GM23338 (cell line): ENCODE measurements around the gene MBOAT1. TPM values are rescaled to one million over a fixed set of nuclear protein-coding genes. Genes with fewer than 3 reads are reported as not detected.

ENCODE experiments used
- ATAC-seq: fragments of 200-7000 bp; cut with Tn5 transposase; 3 replicates; pipeline ENCODE4 v1.9.1; 2020
- DNase-seq: peaks from one replicate; pipeline ENCODE4 v3.0.0-alpha.2; 2015; ENCODE audit warnings: low spot score
- H2AFZ ChIP-seq: fragments of 200-600 bp; sonication (generic); 2 replicates; pipeline ENCODE4 v1.8.0; 2016; ENCODE audit warnings: antibody characterized with exemption, mild to moderate bottlenecking, moderate library complexity
- H3F3A ChIP-seq: fragments of 200-600 bp; sonication (generic); replicated peaks from 2 replicates; pipeline ENCODE4 v1.8.0; 2017; ENCODE audit warnings: antibody characterized with exemption, mixed run types, low read depth
- H3K27ac ChIP-seq: fragments of 200-600 bp; sonication (generic); 2 replicates; pipeline ENCODE4 v1.6.1; 2016; ENCODE audit warnings: low read depth
- H3K27me3 ChIP-seq: fragments of 200-600 bp; sonication (generic); 2 replicates; pipeline ENCODE4 v1.8.0; 2016; ENCODE audit warnings: mild to moderate bottlenecking, mixed run types, moderate library complexity; ENCODE audit not compliant: insufficient read depth
- H3K36me3 ChIP-seq: fragments of 200-600 bp; sonication (generic); 2 replicates; pipeline ENCODE4 v1.8.0; 2016; ENCODE audit warnings: mild to moderate bottlenecking; ENCODE audit not compliant: insufficient read depth
- H3K4me1 ChIP-seq: fragments of 200-600 bp; sonication (generic); 2 replicates; pipeline ENCODE4 v1.8.0; 2016; ENCODE audit warnings: mild to moderate bottlenecking, moderate library complexity; ENCODE audit not compliant: insufficient read depth
- H3K4me2 ChIP-seq: fragments of 200-600 bp; sonication (generic); 2 replicates; pipeline ENCODE4 v1.7.1; 2017; ENCODE audit warnings: mixed run types
- H3K4me3 ChIP-seq: fragments of 200-600 bp; sonication (generic); 2 replicates; pipeline ENCODE4 v1.6.1; 2016; ENCODE audit warnings: mixed run types
- H3K79me2 ChIP-seq: fragments of 200-600 bp; sonication (generic); replicated peaks from 2 replicates; pipeline ENCODE4 v1.8.0; 2017; ENCODE audit warnings: mild to moderate bottlenecking; ENCODE audit not compliant: insufficient read depth
- H3K9me2 ChIP-seq: fragments of 200-600 bp; sonication (generic); 2 replicates; pipeline ENCODE4 v1.8.0; 2017; ENCODE audit not compliant: insufficient read depth
- H4K20me1 ChIP-seq: fragments of 200-600 bp; sonication (generic); replicated peaks from 2 replicates; pipeline ENCODE4 v1.8.0; 2017; ENCODE audit warnings: mild to moderate bottlenecking; ENCODE audit not compliant: insufficient read depth
- H3K27ac Mint-ChIP-seq: 2 replicates; pipeline ENCODE4 v1.8.0; 2020; ENCODE audit warnings: inconsistent platforms, mild to moderate bottlenecking, moderate library complexity, mixed read lengths
- H3K27me3 Mint-ChIP-seq: 3 replicates; pipeline ENCODE4 v1.8.0; 2022; ENCODE audit warnings: low read depth, mild to moderate bottlenecking, moderate library complexity, mixed read lengths, inconsistent platforms; ENCODE audit not compliant: insufficient read depth, poor library complexity
- H3K36me3 Mint-ChIP-seq: 3 replicates; pipeline ENCODE4 v1.8.0; 2021; ENCODE audit warnings: low read depth, mild to moderate bottlenecking, inconsistent platforms, moderate library complexity, mixed read lengths
- H3K4me1 Mint-ChIP-seq: 3 replicates; pipeline ENCODE4 v1.8.0; 2020; ENCODE audit warnings: mild to moderate bottlenecking, inconsistent platforms, mixed read lengths
- H3K4me3 Mint-ChIP-seq: 3 replicates; pipeline ENCODE4 v1.8.0; 2021; ENCODE audit warnings: moderate library complexity, mild to moderate bottlenecking, inconsistent platforms, mixed read lengths
- H3K9me3 Mint-ChIP-seq: 3 replicates; pipeline ENCODE4 v1.8.0; 2020; ENCODE audit warnings: moderate library complexity, mild to moderate bottlenecking, inconsistent platforms, mixed read lengths
- CREB1 ChIP-seq: fragments of 250-450 bp; sonication (Bioruptor Pico); IDR thresholded peaks from 2 replicates; pipeline ENCODE4 v1.5.0; 2020; ENCODE audit warnings: low read depth, mild to moderate bottlenecking, moderate library complexity
- EZH2 ChIP-seq: fragments of 200-600 bp; sonication (generic); IDR thresholded peaks from one replicate; pipeline ENCODE4 v1.8.0; 2017; ENCODE audit warnings: antibody characterized with exemption, mild to moderate bottlenecking, low read depth; ENCODE audit not compliant: unreplicated experiment
- EZH2phosphoT487 ChIP-seq: fragments of 200-600 bp; sonication (generic); IDR thresholded peaks from one replicate; pipeline ENCODE4 v1.8.1; 2018; ENCODE audit warnings: antibody characterized with exemption; ENCODE audit not compliant: unreplicated experiment
- JUNB ChIP-seq: IDR thresholded peaks from one replicate; pipeline ENCODE4 v1.6.1; 2016; ENCODE audit warnings: antibody characterized with exemption; ENCODE audit not compliant: unreplicated experiment
- NANOG ChIP-seq: IDR thresholded peaks from 2 replicates; pipeline ENCODE4 v1.6.1; 2016; ENCODE audit warnings: antibody characterized with exemption, borderline replicate concordance
- POLR2AphosphoS5 ChIP-seq: IDR thresholded peaks from 2 replicates; pipeline ENCODE4 v1.6.1; 2016; ENCODE audit warnings: antibody characterized with exemption, low read depth
- STAT1 ChIP-seq: IDR thresholded peaks from one replicate; pipeline ENCODE4 v1.6.1; 2016; ENCODE audit warnings: antibody characterized with exemption; ENCODE audit not compliant: unreplicated experiment
- ZNF114 ChIP-seq: fragments of 250-450 bp; sonication (Bioruptor Pico); IDR thresholded peaks from 2 replicates; pipeline ENCODE4 v1.5.0; 2020; ENCODE audit warnings: mild to moderate bottlenecking, moderate library complexity
- ZNF331 ChIP-seq: fragments of 250-450 bp; sonication (Bioruptor Pico); IDR thresholded peaks from 2 replicates; pipeline ENCODE4 v1.5.0; 2020; ENCODE audit warnings: low read depth, mild to moderate bottlenecking, moderate library complexity
- polyA plus RNA-seq: library from polyadenylated mRNA; unstranded; fragments of >200 nt; fragmentation: Nextera tagmentation; extraction: Ambion mirVana; gene quantifications from 2 replicates; pipeline ENCODE4 v1.2.1, GENCODE V29; 2016
- total RNA-seq: library from RNA; depleted of rRNA; stranded (reverse); fragments of >200 nt; shearing (Covaris generic); gene quantifications from 2 replicates; pipeline ENCODE4 v1.2.3, GENCODE V29; 2014
- TF ChIP-seq, protein P1 (sequence below): IDR thresholded peaks from one replicate; pipeline ENCODE4 v1.6.1; 2018; ENCODE audit warnings: antibody characterized with exemption; ENCODE audit not compliant: unreplicated experiment
- TF ChIP-seq, protein P2 (sequence below): fragments of 250-450 bp; sonication (Bioruptor Pico); IDR thresholded peaks from 2 replicates; pipeline ENCODE4 v1.5.0; 2020; ENCODE audit warnings: mild to moderate bottlenecking, moderate library complexity
- TF ChIP-seq, protein P3 (sequence below), 2 experiments: fragments of 200-600 bp in 1 of 2; sonication (generic) in 1 of 2; conservative IDR thresholded peaks; 2 replicates each; pipeline versions ENCODE4 v1.5.1 to v1.6.1; 2016 to 2017; ENCODE audit warnings: antibody characterized with exemption in 2 of 2, low read depth in 2 of 2, mild to moderate bottlenecking in 2 of 2, moderate library complexity in 1 of 2
- TF ChIP-seq, protein P4 (sequence below): IDR thresholded peaks from 2 replicates; pipeline ENCODE4 v1.6.1; 2016; ENCODE audit warnings: antibody characterized with exemption

Gene MBOAT1
- total and polyA plus RNA-seq, 2 experiments from 2014 or later: 3.8 to 18.6 TPM

DNA sequence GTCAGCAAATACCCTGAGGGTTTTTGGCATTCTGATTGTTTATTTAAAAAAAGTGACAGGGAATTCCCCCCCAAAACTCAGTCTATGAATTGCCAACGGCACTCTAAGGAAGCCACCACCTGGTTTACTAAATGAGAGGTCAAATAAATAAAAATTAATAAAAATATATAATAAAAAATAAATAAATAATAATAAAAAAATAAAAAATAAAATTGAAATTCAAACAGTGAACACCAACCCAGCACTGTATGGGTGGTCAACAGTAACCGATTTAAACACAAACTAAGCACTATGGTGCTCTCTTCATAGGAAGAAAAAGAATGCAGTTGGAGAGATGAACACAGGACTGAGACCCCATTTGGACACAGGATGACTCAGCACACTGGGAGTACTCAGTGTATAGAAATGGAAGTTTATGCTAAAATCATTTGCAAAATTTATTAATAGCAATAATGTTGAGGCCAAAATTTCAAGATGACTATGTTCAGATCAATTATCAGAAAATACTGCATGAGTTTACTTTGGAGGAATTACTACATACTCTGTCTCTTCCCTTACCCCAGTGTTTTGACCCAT is 98.5 kb downstream of the MBOAT1 start:
- no peaks in the 10 kb centered on the region for H3F3A ChIP-seq
- Mint-ChIP-seq H3K27ac (no peak overlapping the region), H3K4me1 (peaks cover 14% of the 10 kb centered on the region), H3K4me3 (no peak overlapping the region), H3K36me3 (no peaks in the 10 kb centered on the region; the same call in 2 of the 3 replicates), H3K27me3 (no peaks in the 10 kb centered on the region), H3K9me3 (no peaks in the 10 kb centered on the region)
- TF ChIP-seq POLR2AphosphoS5 (no peak), ZNF331 (CRISPR knock-in tag) (no peak), EZH2 (no peak), NANOG (no peak), ZNF114 (CRISPR knock-in tag) (no peak), STAT1 (no peak), CREB1 (CRISPR knock-in tag) (no peak), EZH2phosphoT487 (no peak), JUNB (no peak)
- TF ChIP-seq, protein P1, sequence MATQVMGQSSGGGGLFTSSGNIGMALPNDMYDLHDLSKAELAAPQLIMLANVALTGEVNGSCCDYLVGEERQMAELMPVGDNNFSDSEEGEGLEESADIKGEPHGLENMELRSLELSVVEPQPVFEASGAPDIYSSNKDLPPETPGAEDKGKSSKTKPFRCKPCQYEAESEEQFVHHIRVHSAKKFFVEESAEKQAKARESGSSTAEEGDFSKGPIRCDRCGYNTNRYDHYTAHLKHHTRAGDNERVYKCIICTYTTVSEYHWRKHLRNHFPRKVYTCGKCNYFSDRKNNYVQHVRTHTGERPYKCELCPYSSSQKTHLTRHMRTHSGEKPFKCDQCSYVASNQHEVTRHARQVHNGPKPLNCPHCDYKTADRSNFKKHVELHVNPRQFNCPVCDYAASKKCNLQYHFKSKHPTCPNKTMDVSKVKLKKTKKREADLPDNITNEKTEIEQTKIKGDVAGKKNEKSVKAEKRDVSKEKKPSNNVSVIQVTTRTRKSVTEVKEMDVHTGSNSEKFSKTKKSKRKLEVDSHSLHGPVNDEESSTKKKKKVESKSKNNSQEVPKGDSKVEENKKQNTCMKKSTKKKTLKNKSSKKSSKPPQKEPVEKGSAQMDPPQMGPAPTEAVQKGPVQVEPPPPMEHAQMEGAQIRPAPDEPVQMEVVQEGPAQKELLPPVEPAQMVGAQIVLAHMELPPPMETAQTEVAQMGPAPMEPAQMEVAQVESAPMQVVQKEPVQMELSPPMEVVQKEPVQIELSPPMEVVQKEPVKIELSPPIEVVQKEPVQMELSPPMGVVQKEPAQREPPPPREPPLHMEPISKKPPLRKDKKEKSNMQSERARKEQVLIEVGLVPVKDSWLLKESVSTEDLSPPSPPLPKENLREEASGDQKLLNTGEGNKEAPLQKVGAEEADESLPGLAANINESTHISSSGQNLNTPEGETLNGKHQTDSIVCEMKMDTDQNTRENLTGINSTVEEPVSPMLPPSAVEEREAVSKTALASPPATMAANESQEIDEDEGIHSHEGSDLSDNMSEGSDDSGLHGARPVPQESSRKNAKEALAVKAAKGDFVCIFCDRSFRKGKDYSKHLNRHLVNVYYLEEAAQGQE: no peak
- TF ChIP-seq, protein P2, sequence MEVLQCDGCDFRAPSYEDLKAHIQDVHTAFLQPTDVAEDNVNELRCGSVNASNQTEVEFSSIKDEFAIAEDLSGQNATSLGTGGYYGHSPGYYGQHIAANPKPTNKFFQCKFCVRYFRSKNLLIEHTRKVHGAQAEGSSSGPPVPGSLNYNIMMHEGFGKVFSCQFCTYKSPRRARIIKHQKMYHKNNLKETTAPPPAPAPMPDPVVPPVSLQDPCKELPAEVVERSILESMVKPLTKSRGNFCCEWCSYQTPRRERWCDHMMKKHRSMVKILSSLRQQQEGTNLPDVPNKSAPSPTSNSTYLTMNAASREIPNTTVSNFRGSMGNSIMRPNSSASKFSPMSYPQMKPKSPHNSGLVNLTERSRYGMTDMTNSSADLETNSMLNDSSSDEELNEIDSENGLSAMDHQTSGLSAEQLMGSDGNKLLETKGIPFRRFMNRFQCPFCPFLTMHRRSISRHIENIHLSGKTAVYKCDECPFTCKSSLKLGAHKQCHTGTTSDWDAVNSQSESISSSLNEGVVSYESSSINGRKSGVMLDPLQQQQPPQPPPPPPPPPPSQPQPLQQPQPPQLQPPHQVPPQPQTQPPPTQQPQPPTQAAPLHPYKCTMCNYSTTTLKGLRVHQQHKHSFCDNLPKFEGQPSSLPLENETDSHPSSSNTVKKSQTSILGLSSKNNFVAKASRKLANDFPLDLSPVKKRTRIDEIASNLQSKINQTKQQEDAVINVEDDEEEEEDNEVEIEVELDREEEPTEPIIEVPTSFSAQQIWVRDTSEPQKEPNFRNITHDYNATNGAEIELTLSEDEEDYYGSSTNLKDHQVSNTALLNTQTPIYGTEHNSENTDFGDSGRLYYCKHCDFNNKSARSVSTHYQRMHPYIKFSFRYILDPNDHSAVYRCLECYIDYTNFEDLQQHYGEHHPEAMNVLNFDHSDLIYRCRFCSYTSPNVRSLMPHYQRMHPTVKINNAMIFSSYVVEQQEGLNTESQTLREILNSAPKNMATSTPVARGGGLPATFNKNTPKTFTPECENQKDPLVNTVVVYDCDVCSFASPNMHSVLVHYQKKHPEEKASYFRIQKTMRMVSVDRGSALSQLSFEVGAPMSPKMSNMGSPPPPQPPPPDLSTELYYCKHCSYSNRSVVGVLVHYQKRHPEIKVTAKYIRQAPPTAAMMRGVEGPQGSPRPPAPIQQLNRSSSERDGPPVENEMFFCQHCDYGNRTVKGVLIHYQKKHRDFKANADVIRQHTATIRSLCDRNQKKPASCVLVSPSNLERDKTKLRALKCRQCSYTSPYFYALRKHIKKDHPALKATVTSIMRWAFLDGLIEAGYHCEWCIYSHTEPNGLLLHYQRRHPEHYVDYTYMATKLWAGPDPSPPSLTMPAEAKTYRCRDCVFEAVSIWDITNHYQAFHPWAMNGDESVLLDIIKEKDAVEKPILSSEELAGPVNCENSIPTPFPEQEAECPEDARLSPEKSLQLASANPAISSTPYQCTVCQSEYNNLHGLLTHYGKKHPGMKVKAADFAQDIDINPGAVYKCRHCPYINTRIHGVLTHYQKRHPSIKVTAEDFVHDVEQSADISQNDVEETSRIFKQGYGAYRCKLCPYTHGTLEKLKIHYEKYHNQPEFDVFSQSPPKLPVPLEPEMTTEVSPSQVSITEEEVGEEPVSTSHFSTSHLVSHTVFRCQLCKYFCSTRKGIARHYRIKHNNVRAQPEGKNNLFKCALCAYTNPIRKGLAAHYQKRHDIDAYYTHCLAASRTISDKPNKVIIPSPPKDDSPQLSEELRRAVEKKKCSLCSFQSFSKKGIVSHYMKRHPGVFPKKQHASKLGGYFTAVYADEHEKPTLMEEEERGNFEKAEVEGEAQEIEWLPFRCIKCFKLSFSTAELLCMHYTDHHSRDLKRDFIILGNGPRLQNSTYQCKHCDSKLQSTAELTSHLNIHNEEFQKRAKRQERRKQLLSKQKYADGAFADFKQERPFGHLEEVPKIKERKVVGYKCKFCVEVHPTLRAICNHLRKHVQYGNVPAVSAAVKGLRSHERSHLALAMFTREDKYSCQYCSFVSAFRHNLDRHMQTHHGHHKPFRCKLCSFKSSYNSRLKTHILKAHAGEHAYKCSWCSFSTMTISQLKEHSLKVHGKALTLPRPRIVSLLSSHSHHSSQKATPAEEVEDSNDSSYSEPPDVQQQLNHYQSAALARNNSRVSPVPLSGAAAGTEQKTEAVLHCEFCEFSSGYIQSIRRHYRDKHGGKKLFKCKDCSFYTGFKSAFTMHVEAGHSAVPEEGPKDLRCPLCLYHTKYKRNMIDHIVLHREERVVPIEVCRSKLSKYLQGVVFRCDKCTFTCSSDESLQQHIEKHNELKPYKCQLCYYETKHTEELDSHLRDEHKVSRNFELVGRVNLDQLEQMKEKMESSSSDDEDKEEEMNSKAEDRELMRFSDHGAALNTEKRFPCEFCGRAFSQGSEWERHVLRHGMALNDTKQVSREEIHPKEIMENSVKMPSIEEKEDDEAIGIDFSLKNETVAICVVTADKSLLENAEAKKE (CRISPR knock-in tag): no peak
- TF ChIP-seq, protein P3, sequence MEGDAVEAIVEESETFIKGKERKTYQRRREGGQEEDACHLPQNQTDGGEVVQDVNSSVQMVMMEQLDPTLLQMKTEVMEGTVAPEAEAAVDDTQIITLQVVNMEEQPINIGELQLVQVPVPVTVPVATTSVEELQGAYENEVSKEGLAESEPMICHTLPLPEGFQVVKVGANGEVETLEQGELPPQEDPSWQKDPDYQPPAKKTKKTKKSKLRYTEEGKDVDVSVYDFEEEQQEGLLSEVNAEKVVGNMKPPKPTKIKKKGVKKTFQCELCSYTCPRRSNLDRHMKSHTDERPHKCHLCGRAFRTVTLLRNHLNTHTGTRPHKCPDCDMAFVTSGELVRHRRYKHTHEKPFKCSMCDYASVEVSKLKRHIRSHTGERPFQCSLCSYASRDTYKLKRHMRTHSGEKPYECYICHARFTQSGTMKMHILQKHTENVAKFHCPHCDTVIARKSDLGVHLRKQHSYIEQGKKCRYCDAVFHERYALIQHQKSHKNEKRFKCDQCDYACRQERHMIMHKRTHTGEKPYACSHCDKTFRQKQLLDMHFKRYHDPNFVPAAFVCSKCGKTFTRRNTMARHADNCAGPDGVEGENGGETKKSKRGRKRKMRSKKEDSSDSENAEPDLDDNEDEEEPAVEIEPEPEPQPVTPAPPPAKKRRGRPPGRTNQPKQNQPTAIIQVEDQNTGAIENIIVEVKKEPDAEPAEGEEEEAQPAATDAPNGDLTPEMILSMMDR (conservative IDR thresholded peaks at IDR 0.05; ENCODE audit: low read depth in 2 of 2): no peak
- TF ChIP-seq, protein P4, sequence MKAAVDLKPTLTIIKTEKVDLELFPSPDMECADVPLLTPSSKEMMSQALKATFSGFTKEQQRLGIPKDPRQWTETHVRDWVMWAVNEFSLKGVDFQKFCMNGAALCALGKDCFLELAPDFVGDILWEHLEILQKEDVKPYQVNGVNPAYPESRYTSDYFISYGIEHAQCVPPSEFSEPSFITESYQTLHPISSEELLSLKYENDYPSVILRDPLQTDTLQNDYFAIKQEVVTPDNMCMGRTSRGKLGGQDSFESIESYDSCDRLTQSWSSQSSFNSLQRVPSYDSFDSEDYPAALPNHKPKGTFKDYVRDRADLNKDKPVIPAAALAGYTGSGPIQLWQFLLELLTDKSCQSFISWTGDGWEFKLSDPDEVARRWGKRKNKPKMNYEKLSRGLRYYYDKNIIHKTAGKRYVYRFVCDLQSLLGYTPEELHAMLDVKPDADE: no peak
- no peaks in the 10 kb centered on the region for H4K20me1 ChIP-seq
- no peaks in the 10 kb centered on the region for H3K9me2 ChIP-seq
- no peak overlapping the region for H2AFZ ChIP-seq
- DNase-seq (no peak), ATAC-seq (no peak)
- peaks cover 13% of the 10 kb centered on the region for H3K4me1 ChIP-seq
- H3K4me3 ChIP-seq: no peak overlapping the region
- H3K4me2 ChIP-seq: no peak overlapping the region
- H3K27ac ChIP-seq: no peak overlapping the region
- no peaks in the 10 kb centered on the region for H3K79me2 ChIP-seq
- H3K27me3 ChIP-seq: no peaks in the 10 kb centered on the region
- H3K36me3 ChIP-seq: no peaks in the 10 kb centered on the region
